ENCODE measurements around the gene NEUROD6.

GRCh38 chr7:31358467-31358866 is 17.9 kb upstream of the NEUROD6 start:
- TF ChIP-seq CTCF (conservative IDR thresholded peaks at IDR 0.05; ENCODE audit: low read length) (no peak), EZH2phosphoT487 (IDR thresholded peaks at IDR 0.05; ENCODE audit: borderline replicate concordance, low read depth, low read length) (no peak)
